Breast epithelium (tissue), 3 donors: ENCODE results near the gene EIPR1.

Experiments used
- CTCF ChIP-seq, 3 donors: fragments of 450-650 bp; IDR thresholded peaks; one replicate each; pipeline ENCODE4 v1.5.1; 2016 to 2017; ENCODE audit warnings: antibody characterized with exemption in 3 of 3, mild to moderate bottlenecking in 3 of 3, moderate library complexity in 3 of 3
- POLR2A ChIP-seq: fragments of 450-650 bp; IDR thresholded peaks from one replicate; pipeline ENCODE4 v1.6.1; 2016; ENCODE audit warnings: antibody characterized with exemption, mild to moderate bottlenecking, moderate library complexity

- TF ChIP-seq POLR2A = no peak
- no peak for TF ChIP-seq CTCF (IDR thresholded peaks at IDR 0.05)
These were observed 234.0 kb downstream of the EIPR1 start for GRCh38 chr2:3143602-3144001.
